Measurements from ENCODE around the gene NFILZ.

Gene NFILZ

GRCh38 chr19:8640402-8641004 lies 10.1 kb downstream of the NFILZ start:
- in situ Hi-C loops (cut with MboI; ENCODE audit: low sequenced_read_pairs): no loop called here

- in situ Hi-C loops (cut with MboI; ENCODE audit: low sequenced_read_pairs): no loop called here
Observed at GRCh38 chr19:8641221-8641907, 10.9 kb downstream of the NFILZ start.

- in situ Hi-C loops (cut with MboI; ENCODE audit: low sequenced_read_pairs): no loop called here
Observed at GRCh38 chr19:8641908-8642547, 11.6 kb downstream of the NFILZ start.

GRCh38 chr19:8642561-8642960 lies 12.1 kb downstream of the NFILZ start:
- in situ Hi-C loops (cut with MboI; ENCODE audit: low sequenced_read_pairs): no loop called here

GRCh38 chr19:8643860-8644653 lies 13.6 kb downstream of the NFILZ start:
- in situ Hi-C loops (cut with MboI; ENCODE audit: low sequenced_read_pairs): no loop called here

- in situ Hi-C loops (cut with MboI; ENCODE audit: low sequenced_read_pairs): no loop called here
Observed at GRCh38 chr19:8648240-8648639, 17.8 kb downstream of the NFILZ start.

- in situ Hi-C loops (cut with MboI; ENCODE audit: low sequenced_read_pairs): loop anchor here (5.0 kb wide), 1 partner anchor 38 kb away; no protein-coding TSS in a partner anchor
Observed at GRCh38 chr19:8654591-8655339, 24.3 kb downstream of the NFILZ start.

GRCh38 chr19:8655340-8655709 lies 24.9 kb downstream of the NFILZ start:
- in situ Hi-C loops (cut with MboI; ENCODE audit: low sequenced_read_pairs): no loop called here

GRCh38 chr19:8657869-8658268 lies 27.4 kb downstream of the NFILZ start:
- in situ Hi-C loops (cut with MboI; ENCODE audit: low sequenced_read_pairs): no loop called here

- in situ Hi-C loops (cut with MboI; ENCODE audit: low sequenced_read_pairs): no loop called here
Observed at GRCh38 chr19:8659905-8660304, 29.5 kb downstream of the NFILZ start.

- in situ Hi-C loops (cut with MboI; ENCODE audit: low sequenced_read_pairs): no loop called here
Observed at GRCh38 chr19:8662263-8662662, 31.8 kb downstream of the NFILZ start.

GRCh38 chr19:8663920-8664670 lies 33.7 kb downstream of the NFILZ start:
- in situ Hi-C loops (cut with MboI; ENCODE audit: low sequenced_read_pairs): no loop called here

- in situ Hi-C loops (cut with MboI; ENCODE audit: low sequenced_read_pairs): no loop called here
Observed at GRCh38 chr19:8664671-8665057, 34.2 kb downstream of the NFILZ start.

GRCh38 chr19:8665468-8666213 lies 35.2 kb downstream of the NFILZ start:
- in situ Hi-C loops (cut with MboI; ENCODE audit: low sequenced_read_pairs): no loop called here

GRCh38 chr19:8666814-8667405 lies 36.5 kb downstream of the NFILZ start:
- in situ Hi-C loops (cut with MboI; ENCODE audit: low sequenced_read_pairs): no loop called here

- in situ Hi-C loops (cut with MboI; ENCODE audit: low sequenced_read_pairs): no loop called here
Observed at GRCh38 chr19:8673276-8673891, 43.0 kb downstream of the NFILZ start.

- in situ Hi-C loops (cut with MboI; ENCODE audit: low sequenced_read_pairs): no loop called here
Observed at GRCh38 chr19:8675066-8675465, 44.6 kb downstream of the NFILZ start.

- in situ Hi-C loops (cut with MboI; ENCODE audit: low sequenced_read_pairs): no loop called here
Observed at GRCh38 chr19:8678244-8678807, 47.9 kb downstream of the NFILZ start.

Measured in HL-60/S4 treated with retinoic acid at 250 ng/mL for 4 days and 3 days (cell line).